HG03460 (cell line): ENCODE measurements around the gene ARFGAP3.
"Not testable (repeated sequence)": the region's sequence is repeated elsewhere in the genome, so short reads cannot be mapped to it uniquely, and the experiment has no call there.

ENCODE experiments used
- ATAC-seq: cut with Tn5 transposase; IDR thresholded peaks from one replicate; pipeline ENCODE4 v1.9.1; 2021; ENCODE audit not compliant: unreplicated experiment

The ARFGAP3 gene

DNA sequence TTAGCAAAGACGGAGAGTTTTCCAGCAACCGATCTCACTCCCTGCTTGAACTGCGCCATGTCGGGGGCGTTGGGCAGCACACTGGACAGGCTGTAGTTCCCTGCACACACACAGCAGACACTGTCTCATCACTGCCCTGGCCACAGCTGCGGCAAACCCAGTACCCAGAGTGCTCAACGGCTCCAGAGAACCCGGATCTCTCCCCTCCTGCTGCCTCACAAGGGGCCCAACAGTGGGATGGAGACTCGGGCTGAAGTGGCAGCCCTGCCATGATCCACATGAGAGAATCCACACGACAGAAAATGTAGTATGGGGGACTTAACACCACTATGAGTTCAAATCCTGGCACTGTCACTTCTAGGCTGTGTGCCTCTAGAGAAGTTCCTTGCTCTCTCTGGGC lies 58.0 kb downstream of the ARFGAP3 start:
- no peak for ATAC-seq

DNA sequence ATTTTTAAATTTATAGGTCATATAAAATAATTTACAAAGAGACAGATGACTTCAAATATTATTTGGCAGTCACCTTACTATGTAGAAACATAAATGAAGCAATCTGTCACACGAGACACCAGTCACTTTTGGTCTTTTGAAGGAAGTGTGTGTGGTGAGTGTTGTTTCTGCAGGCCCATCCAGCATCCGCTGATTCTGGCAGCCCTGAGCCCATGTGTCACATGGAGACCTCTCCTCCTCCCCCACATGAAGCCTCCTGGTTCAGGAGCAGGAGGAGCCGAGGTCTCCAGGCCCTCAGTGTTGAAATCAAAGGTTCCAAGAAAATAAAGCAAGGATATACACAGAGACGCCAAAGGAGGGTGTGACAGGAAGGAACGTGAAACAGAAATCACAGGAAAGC lies 60.1 kb downstream of the ARFGAP3 start:
- ATAC-seq = no peak

DNA sequence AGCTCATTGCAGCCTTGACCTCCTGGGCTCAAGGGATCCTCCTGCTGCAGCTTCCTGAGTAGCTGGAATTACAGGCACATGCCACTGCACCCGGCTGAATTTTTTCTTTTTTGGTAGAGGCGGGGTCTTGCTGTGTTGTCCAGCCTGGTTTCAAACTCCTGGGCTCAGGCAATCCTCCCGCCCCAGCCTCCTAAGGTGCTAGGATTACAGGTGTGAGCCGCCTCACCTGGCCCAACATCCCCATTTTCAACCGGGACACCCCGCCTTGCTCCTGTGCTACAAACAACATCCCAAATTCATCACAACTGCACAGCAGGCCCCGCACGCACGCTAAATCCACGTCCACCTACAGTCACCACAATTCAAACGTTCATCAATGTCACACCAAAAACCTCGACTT lies 61.0 kb downstream of the ARFGAP3 start:
- ATAC-seq = no peak

DNA sequence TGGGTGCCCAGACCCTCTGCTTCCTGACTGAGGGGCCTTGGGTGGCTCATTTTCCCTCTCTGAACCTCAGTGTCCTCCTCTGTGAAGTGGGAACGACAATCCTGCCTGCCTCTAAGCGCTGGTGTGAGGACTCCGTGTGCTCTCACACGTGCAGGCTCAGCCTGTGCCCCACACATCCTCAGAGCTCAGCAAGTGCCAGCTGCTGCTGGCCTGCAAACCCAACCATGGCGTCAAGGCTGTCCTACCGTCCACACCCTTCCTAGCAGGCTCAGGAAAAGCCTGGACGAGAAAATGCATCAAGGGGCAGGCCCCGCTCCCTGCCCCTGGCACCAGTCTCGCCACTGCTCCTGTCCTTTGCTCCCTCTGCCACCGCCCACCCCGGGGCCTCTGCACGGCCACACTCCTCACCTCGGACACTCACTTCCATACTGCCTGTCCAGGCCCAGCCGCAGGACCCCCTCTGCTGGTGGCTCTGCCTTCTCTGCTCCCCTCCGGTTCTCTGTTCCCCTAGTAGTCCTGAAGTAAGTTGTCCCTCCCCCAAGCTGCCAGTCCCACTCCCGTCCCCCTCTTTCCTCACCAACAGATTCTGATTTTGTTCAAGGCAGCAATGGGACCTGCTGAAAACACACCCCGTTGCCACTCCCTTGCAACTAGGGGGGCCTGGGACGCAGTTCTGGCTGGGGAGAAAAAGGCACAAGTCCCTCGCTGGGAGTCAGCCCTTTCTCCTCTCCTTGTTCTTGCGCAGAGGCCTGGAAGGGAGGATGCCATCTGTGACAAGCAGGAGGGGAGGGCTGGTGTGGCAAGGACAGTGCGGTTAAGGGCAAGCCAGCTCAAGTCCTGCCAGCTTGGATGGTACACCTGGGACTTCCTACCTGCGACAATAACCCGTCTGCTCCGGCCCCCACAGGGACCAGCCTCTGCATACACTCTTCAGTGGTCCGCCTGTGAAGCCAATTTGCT lies 62.2 kb downstream of the ARFGAP3 start:
- no peak for ATAC-seq

- ATAC-seq = no peak
Observed at GRCh38 chr22:42793848-42794405, 63.1 kb downstream of the ARFGAP3 start.

DNA sequence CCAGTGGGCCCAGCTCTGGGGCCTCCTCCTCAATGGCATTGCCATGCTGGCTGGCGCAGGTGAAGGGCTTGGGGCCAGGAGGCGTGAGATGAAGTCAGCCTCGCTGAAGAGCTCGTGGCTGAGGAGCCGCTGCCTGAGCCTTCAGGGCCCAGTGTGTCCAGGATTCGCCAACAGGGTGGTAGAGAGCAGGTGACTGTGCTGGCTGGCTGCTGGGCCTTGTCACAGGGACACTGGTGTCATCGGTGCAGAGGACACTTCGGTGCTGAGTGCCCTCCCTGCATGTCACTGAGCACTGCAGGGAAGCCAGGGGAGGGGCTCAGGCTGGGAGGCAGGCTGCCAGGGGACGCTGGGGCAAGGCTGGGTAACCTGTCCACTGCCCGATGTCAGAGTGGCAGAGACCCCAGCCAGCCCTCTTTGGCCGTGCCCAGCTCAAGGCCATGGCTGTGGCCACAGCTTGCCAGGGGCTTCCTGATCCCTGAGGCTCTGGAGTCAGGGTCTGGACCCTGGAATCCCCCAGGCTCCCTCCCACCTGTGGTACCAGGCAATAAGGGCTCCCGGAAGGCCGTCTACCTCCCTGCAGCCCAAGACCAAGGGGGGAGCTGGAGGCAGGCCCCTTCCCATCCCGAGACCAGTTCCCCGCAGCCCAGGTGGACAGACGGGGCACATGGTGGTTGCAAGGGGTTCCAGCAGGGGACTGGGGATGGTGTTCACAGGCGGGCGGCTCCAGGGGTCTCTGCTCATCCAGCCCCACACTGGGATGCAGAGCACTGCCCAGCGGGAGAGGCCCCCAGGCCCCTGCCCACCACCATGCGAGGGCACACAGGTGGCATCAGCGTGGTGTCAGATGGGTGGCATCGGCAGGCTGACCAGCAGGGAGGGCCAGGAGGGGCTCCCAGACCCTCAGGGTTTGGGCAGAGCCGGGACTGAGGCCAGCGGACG lies 63.9 kb downstream of the ARFGAP3 start:
- ATAC-seq = no peak

DNA sequence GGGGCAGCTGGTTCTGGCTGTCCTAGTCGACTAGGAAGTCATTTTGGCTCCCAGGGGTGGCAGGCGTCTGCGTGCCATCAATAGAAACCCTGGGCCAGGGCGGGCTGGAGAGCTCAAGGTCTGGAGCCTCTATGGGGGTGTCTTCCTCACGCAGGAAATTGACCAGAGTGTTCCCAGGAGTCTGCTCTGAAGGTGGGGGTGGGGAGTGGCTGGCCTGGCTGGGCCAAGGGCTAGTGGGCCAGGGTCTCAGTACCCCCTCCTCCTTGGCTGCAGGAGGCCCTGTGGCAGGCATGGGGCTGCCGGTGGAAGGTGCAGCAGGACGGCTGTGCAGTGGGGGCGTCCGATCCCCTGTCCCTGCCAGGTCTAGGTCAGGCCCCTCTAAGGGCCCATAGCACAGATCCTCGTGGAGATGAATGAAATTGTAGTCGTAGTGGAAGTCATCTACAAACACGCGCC lies 64.6 kb downstream of the ARFGAP3 start:
- no peak for ATAC-seq

DNA sequence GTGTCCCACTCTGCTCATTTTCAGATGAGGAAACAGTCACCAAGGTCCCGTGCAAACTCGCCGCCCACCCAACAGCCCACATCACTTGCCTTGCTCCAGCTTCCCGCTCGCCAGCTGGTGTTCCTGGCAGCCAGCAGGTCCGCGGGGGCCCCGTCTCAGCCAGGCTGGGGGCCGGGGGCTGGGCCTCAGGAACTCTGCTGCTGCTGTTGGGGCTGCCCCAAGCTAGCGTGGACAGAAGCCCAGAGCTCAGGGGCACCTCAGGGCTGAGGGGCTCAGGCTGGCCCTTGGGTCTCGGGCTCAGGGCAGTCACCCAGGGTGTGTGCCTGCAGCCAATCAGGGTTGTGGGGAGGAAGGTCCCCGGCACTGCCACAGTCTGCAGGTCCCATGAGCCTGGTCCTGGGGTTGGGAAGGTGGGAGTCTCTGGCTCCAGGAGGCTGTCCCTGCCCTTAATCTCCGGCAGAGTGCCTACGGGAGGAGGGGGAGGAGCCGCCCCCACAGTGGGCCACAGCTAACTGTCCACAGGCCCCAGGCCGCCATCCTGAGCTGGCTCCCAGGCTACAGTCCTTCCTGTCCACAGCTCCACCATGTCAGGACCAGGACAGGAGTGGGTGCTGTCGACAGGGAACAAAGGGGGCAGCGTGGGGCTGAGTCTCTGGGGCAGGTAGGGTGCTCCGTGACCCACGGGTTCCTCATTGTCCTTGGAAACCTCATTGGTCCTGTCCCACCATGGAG lies 65.2 kb downstream of the ARFGAP3 start:
- ATAC-seq = no peak

DNA sequence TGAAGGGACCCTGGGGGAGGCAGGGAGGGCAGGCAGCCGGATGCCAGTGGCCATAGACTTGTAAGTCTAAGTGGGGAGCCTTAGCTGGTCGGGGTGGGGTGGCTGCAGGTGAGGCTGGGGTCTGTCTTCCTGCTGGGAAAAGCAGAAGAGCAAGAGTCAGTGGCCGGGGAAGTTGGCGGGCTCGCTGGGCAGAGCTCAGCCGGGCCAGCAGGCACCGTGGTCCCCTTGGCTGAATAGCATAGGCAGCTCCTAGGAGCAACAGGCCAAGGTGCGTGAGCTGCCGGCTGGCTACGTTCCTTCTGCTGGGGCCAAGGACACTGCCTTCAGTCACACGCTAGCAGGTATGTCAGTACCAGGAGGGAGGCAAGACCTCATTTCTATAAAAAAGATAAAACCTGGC lies 68.6 kb downstream of the ARFGAP3 start:
- ATAC-seq = no peak

GRCh38 chr22:42788021-42788420 lies 69.1 kb downstream of the ARFGAP3 start:
- no peak for ATAC-seq

GRCh38 chr22:42787357-42787736 lies 69.7 kb downstream of the ARFGAP3 start:
- ATAC-seq = no peak

GRCh38 chr22:42786606-42787356 lies 70.3 kb downstream of the ARFGAP3 start:
- no peak for ATAC-seq

DNA sequence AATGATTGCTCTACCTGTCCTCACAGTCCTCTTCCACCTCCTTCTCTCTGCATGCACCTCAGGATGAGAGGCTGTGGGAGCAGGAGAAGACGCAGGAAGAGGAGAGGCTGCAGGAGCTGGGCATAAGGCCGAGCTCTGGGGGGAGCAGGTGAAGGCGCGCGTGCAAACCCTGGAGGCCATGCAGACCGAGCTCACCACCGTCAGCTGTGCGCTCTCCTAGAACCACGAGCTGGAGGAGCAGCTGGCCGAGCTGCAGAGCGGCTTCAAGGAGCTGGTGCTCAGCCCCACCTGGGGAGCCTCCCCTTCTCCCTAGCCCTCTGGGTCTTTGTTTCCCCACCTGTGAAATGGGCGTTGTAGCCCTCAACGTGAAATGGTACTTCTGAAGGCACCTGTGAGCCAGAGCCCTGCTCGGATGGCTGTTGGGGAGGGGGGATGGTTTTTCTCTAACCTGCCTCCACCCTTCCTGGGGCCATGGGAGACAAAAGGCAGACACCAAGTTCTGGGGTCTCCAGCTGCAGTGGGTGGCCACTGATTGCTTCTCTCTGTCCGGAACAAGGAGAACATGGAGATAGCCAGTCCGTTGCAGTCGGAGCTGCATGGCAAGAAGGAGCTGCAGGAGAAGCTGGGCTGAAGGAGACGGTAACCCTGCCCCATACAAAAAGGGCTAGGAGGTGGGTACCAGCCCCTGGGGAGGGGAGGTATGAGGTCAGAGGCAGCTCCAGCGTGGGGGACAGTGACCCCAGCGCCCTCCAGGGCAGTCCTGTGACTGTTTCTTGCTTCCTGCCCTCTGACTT lies 71.2 kb downstream of the ARFGAP3 start:
- no peak for ATAC-seq

GRCh38 chr22:42782306-42782705 lies 74.8 kb downstream of the ARFGAP3 start:
- not testable (repeated sequence) for ATAC-seq

DNA sequence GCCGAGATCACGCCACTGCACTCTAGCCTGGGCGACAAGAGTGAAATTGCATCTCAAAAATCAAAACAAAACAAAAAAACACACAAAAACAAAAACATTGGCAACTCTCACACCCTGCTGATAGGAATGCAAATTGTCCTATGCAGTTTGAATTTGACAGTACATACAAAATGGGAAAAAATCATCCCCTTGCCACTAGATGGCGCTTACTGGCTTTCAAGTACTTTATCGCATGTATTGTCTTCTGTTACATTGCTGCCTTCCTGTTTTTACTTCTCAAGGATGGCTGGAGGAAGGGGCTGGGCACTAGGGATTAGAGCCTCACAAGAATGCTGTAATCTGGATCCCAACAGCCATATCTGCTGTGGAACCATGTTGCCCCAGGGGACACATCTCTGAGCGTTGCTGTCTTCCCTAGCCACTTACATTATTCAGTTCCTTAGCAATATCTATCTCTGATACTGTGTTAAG lies 77.0 kb downstream of the ARFGAP3 start:
- ATAC-seq = no peak

- no peak for ATAC-seq
Observed at GRCh38 chr22:42777126-42777525, 79.9 kb downstream of the ARFGAP3 start.

DNA sequence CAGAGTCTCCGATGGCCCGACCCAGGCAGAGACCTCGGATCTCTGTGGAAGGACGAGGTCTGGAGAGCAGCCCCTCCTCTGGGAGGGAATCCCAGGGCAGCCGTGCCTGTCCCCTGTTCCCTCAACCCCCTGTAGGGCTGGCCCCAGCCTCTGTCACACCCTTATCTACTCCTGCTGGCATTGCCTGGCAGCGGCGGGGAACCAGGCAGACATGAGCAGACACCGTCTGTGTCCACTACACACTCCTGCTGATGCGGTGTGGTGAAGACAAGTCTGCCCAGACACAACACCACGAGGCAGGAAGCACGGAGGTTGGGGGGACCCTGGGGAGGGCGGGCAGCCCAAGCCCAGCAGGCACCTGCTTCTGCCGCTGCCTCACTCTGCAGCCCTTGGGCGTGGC lies 83.9 kb downstream of the ARFGAP3 start:
- ATAC-seq = no peak

DNA sequence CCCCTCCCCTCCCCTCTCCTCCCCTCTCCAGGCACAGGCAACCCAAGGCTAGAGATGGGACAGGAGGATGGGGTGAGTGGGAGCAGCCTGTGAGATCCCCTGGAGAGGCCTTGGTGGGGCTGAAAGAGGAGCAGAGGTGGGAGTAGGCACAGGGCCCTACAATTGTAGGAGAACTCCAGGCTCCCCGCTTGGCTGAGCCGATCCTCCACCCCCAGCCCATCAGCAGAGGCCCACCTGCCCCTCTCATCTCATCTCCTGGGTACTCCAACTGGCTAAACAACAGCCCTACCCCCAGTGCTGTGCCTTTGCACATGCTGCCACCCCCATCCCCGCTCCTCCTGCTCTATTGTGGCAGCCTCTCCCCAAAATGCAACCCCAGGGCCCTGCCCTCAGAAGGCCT lies 84.4 kb downstream of the ARFGAP3 start:
- ATAC-seq = no peak
